ENCODE data around the gene YTHDC2.

YTHDC2 gene

GRCh38 chr5:113513384-113514288 is at the start of gene YTHDC2:
TSS of gene YTHDC2 (plus strand) at chr5:113513694. CDS start at chr5:113513896, 202 bp downstream.
- Histone ChIP-seq H3K9me3 (ENCODE audit: severe bottlenecking) (no peaks in the 10 kb centered on the region), H3K4me1 (ENCODE audit: insufficient read depth, poor library complexity, severe bottlenecking) (peaks cover 23% of the 10 kb centered on the region), H3K4me3 (ENCODE audit: severe bottlenecking) (peak within 1 kb of the TSS; percentile 87), H3K36me3 (ENCODE audit: low read depth) (peaks cover 34% of the 10 kb centered on the region), H3K27ac (ENCODE audit: poor library complexity, severe bottlenecking) (peak within 1 kb of the TSS; percentile 41), H3K27me3 (ENCODE audit: insufficient read depth, poor library complexity, severe bottlenecking) (no peaks in the 10 kb centered on the region)
- ATAC-seq (ENCODE audit: low read depth) (peak; percentile 89), DNase-seq (ENCODE audit: low spot score) (peak; percentile 80)
- TF ChIP-seq CTCF (IDR thresholded peaks at IDR 0.05; ENCODE audit: poor library complexity, severe bottlenecking): peak; percentile 59

- no peak overlapping the region for H3K27ac ChIP-seq (ENCODE audit: poor library complexity, severe bottlenecking)
- TF ChIP-seq CTCF (IDR thresholded peaks at IDR 0.05; ENCODE audit: poor library complexity, severe bottlenecking): no peak
- no peak overlapping the region for H3K4me3 ChIP-seq (ENCODE audit: severe bottlenecking)
- H3K36me3 ChIP-seq (ENCODE audit: low read depth): no peaks in the 10 kb centered on the region
- H3K9me3 ChIP-seq (ENCODE audit: severe bottlenecking): no peaks in the 10 kb centered on the region
- H3K27me3 ChIP-seq (ENCODE audit: insufficient read depth, poor library complexity, severe bottlenecking): no peaks in the 10 kb centered on the region
- DNase-seq (ENCODE audit: low spot score) (no peak), ATAC-seq (ENCODE audit: low read depth) (peak; percentile 38; the same call in 2 of the 3 replicates)
- H3K4me1 ChIP-seq (ENCODE audit: insufficient read depth, poor library complexity, severe bottlenecking): no peaks in the 10 kb centered on the region
These were observed 39.3 kb upstream of the YTHDC2 start for GRCh38 chr5:113474100-113474728.

GRCh38 chr5:113478691-113479090 is 34.8 kb upstream of the YTHDC2 start:
- DNase-seq (ENCODE audit: low spot score): no peak
- no peak for TF ChIP-seq CTCF (IDR thresholded peaks at IDR 0.05; ENCODE audit: poor library complexity, severe bottlenecking)
- Histone ChIP-seq H3K4me3 (ENCODE audit: severe bottlenecking) (no peak overlapping the region), H3K4me1 (ENCODE audit: insufficient read depth, poor library complexity, severe bottlenecking) (peaks cover 4% of the 10 kb centered on the region), H3K9me3 (ENCODE audit: severe bottlenecking) (no peaks in the 10 kb centered on the region), H3K27me3 (ENCODE audit: insufficient read depth, poor library complexity, severe bottlenecking) (no peaks in the 10 kb centered on the region), H3K36me3 (ENCODE audit: low read depth) (no peaks in the 10 kb centered on the region), H3K27ac (ENCODE audit: poor library complexity, severe bottlenecking) (no peak overlapping the region)
- ATAC-seq (ENCODE audit: low read depth): no peak

GRCh38 chr5:113480243-113480642 is 33.3 kb upstream of the YTHDC2 start:
- Histone ChIP-seq H3K4me3 (ENCODE audit: severe bottlenecking) (no peak overlapping the region), H3K9me3 (ENCODE audit: severe bottlenecking) (no peaks in the 10 kb centered on the region), H3K27me3 (ENCODE audit: insufficient read depth, poor library complexity, severe bottlenecking) (no peaks in the 10 kb centered on the region), H3K36me3 (ENCODE audit: low read depth) (no peaks in the 10 kb centered on the region), H3K27ac (ENCODE audit: poor library complexity, severe bottlenecking) (no peak overlapping the region), H3K4me1 (ENCODE audit: insufficient read depth, poor library complexity, severe bottlenecking) (peaks cover 4% of the 10 kb centered on the region)
- ATAC-seq (ENCODE audit: low read depth) (peak; percentile 48; the same call in 2 of the 3 replicates), DNase-seq (ENCODE audit: low spot score) (no peak)
- no peak for TF ChIP-seq CTCF (IDR thresholded peaks at IDR 0.05; ENCODE audit: poor library complexity, severe bottlenecking)
